GM12878 (cell line): ENCODE results near the gene RNF130. TPM values are rescaled to one million over a fixed set of nuclear protein-coding genes. Genes with fewer than 3 reads are reported as not detected.

Source experiments
- ATAC-seq: fragments of 200-7000 bp; cut with Tn5 transposase; 3 replicates; pipeline ENCODE4 v1.9.1; 2020; ENCODE audit warnings: mild to moderate bottlenecking, moderate library complexity
- BruUV-seq: library from RNA; stranded (reverse); fragments of 400-500 nt; replicated peaks from 2 replicates; lab custom pipeline; 2021; lab: Mats Ljungman, UMichigan
- CTCF ChIA-PET: fragments of 300-600 bp; sonication (Branson Sonifier 250); formaldehyde crosslinking; extraction: SDS; loops from one replicate; lab custom pipeline; 2021; ENCODE audit warnings: inconsistent platforms; lab: Yijun Ruan, JAX
- POLR2A ChIA-PET: fragments of 350-600 bp; formaldehyde crosslinking; extraction: SDS; loops from one replicate; lab custom pipeline; 2021; ENCODE audit warnings: inconsistent platforms; lab: Charles Lee
- RAD21 ChIA-PET: fragments of 300-600 bp; sonication (Branson Sonifier 250); formaldehyde crosslinking; loops from one replicate; lab custom pipeline; 2023; ENCODE audit warnings: antibody characterized with exemption; ENCODE audit not compliant: unreplicated experiment; lab: Charles Lee
- SMC1A ChIA-PET: fragments of 300-600 bp; sonication (Branson Sonifier 250); formaldehyde crosslinking; loops from one replicate; lab custom pipeline; 2023; ENCODE audit not compliant: unreplicated experiment, uncharacterized antibody; lab: Charles Lee
- DNase-seq: peaks from one replicate; pipeline ENCODE4 v3.0.0-alpha.2; 2011; ENCODE audit warnings: low read depth, low spot score
- FAIRE-seq: peaks from 3 replicates; lab custom pipeline; 2011; peaks lifted over from hg19 to GRCh38; lab: Jason Lieb, UNC
- H2AFZ ChIP-seq: 2 replicates; pipeline ENCODE4 v1.6.0; 2011; ENCODE audit warnings: low read depth, low read length, control low read depth; ENCODE audit not compliant: control insufficient read depth
- H3K27ac ChIP-seq: 2 replicates; pipeline ENCODE4 v1.5.1; 2011; ENCODE audit warnings: control low read depth; ENCODE audit not compliant: control insufficient read depth, insufficient read depth
- H3K27me3 ChIP-seq, 2 experiments: replicated peaks in 1 of 2; 2 replicates each; pipeline versions ENCODE4 v1.6.0 to v1.6.1; 2011; ENCODE audit warnings: low read length in 1 of 2; ENCODE audit not compliant: control insufficient read depth in 2 of 2, insufficient read depth in 2 of 2
- H3K36me3 ChIP-seq, 2 experiments: 2 replicates each; pipeline ENCODE4 v1.5.1; 2011; ENCODE audit warnings: low read length in 1 of 2; ENCODE audit not compliant: control insufficient read depth in 2 of 2, insufficient read depth in 2 of 2
- H3K4me1 ChIP-seq: 2 replicates; pipeline ENCODE4 v1.6.1; 2011; ENCODE audit warnings: mild to moderate bottlenecking, low read length, moderate library complexity, mixed read lengths; ENCODE audit not compliant: control insufficient read depth, insufficient read depth
- H3K4me2 ChIP-seq: 2 replicates; pipeline ENCODE4 v1.6.0; 2011; ENCODE audit warnings: control low read depth; ENCODE audit not compliant: control insufficient read depth, insufficient read depth
- H3K4me3 ChIP-seq: fragments of 200-600 bp; sonication (generic); 2 replicates; pipeline ENCODE4 v1.5.1; 2016
- H3K79me2 ChIP-seq: 2 replicates; pipeline ENCODE4 v1.6.0; 2011; ENCODE audit warnings: low read length; ENCODE audit not compliant: control insufficient read depth, insufficient read depth
- H3K9ac ChIP-seq: 2 replicates; pipeline ENCODE4 v1.8.0; 2011; ENCODE audit warnings: low read length, control low read depth, mixed read lengths; ENCODE audit not compliant: control insufficient read depth, insufficient read depth
- H3K9me3 ChIP-seq: replicated peaks from 3 replicates; pipeline ENCODE4 v1.5.1; 2011; ENCODE audit warnings: mild to moderate bottlenecking, low read length; ENCODE audit not compliant: control insufficient read depth, insufficient read depth
- H4K20me1 ChIP-seq: 2 replicates; pipeline ENCODE4 v1.6.0; 2011; ENCODE audit not compliant: control insufficient read depth, insufficient read depth
- BHLHE40 ChIP-seq, 2 experiments: fragments of 450-650 bp in 1 of 2; IDR thresholded peaks; 2 replicates each; pipeline ENCODE4 v1.6.1; 2011 to 2017; ENCODE audit warnings: low read depth in 2 of 2, borderline replicate concordance in 1 of 2, improper control_type of control experiment in 1 of 2, low read length in 1 of 2, mild to moderate bottlenecking in 1 of 2
- ELK1 ChIP-seq: IDR thresholded peaks from 2 replicates; pipeline ENCODE4 v1.6.1; 2012; ENCODE audit warnings: low read depth, low read length, improper control_type of control experiment
- IRF3 ChIP-seq: fragments of 450-650 bp; IDR thresholded peaks from 2 replicates; pipeline ENCODE4 v1.6.1; 2014; ENCODE audit warnings: mild to moderate bottlenecking
- MYC ChIP-seq: IDR thresholded peaks from 2 replicates; pipeline ENCODE4 v1.6.1; 2011; ENCODE audit warnings: mild to moderate bottlenecking, low read length, moderate library complexity, inconsistent platforms; ENCODE audit not compliant: insufficient read depth, insufficient replicate concordance, insufficient read length, severe bottlenecking
- NRF1 ChIP-seq: conservative IDR thresholded peaks from 2 replicates; pipeline ENCODE4 v1.6.1; 2011; ENCODE audit warnings: mild to moderate bottlenecking, low read depth, low read length, improper control_type of control experiment
- RB1 ChIP-seq: fragments of 450-650 bp; formaldehyde crosslinking; IDR thresholded peaks from 2 replicates; pipeline ENCODE4 v1.6.1; 2017; ENCODE audit warnings: mild to moderate bottlenecking, borderline replicate concordance
- SMAD5 ChIP-seq: IDR thresholded peaks from 2 replicates; pipeline ENCODE4 v1.6.1; 2016; ENCODE audit warnings: antibody characterized with exemption, low read depth
- SUZ12 ChIP-seq: fragments of 200-600 bp; sonication (generic); IDR thresholded peaks from one replicate; pipeline ENCODE4 v1.6.1; 2018; ENCODE audit warnings: antibody characterized with exemption, mild to moderate bottlenecking; ENCODE audit not compliant: unreplicated experiment
- TCF3 ChIP-seq: IDR thresholded peaks from 2 replicates; pipeline ENCODE4 v1.6.1; 2012; ENCODE audit warnings: low read depth, mild to moderate bottlenecking, low read length, borderline replicate concordance; ENCODE audit not compliant: insufficient read depth
- TCF7 ChIP-seq: IDR thresholded peaks from 2 replicates; pipeline ENCODE4 v1.6.1; 2014; ENCODE audit warnings: antibody characterized with exemption, borderline replicate concordance
- YBX1 ChIP-seq: fragments of 450-650 bp; IDR thresholded peaks from 2 replicates; pipeline ENCODE4 v1.6.1; 2016; ENCODE audit warnings: antibody characterized with exemption
- ZBED1 ChIP-seq: IDR thresholded peaks from 2 replicates; pipeline ENCODE4 v1.6.1; 2016; ENCODE audit warnings: borderline replicate concordance
- WGBS: methylation state at CpG from one replicate; pipeline ENCODE4 v1.1.6; 2016; ENCODE audit warnings: low lambda C conversion rate; ENCODE audit not compliant: insufficient replicate concordance, insufficient coverage; ENCODE audit errors: missing lambda C conversion rate; 5-methylcytosine and 5-hydroxymethylcytosine counted together
- in situ Hi-C: fragments of 300-500 bp; cut with MboI; formaldehyde crosslinking; loops from 9 replicates; pipeline ENCODE4 v1.14.3; 2018; ENCODE audit warnings: mixed read lengths
- intact Hi-C: fragments of 100-400 bp; cut with micrococcal nuclease; formaldehyde crosslinking; loops from one replicate; pipeline ENCODE4 v1.14.2; 2022; ENCODE audit not compliant: unreplicated experiment
- polyA plus RNA-seq, 11 experiments: library from polyadenylated mRNA; depleted of rRNA in 4 of 11; unstranded in 6 of 11; stranded (reverse) in 5 of 11; fragments of >200 nt; fragmentation: Nextera tagmentation in 4 of 11; fragmentation: Illumina TruSeq in 1 of 11; extraction: Ambion mirVana in 4 of 11; extraction: Trizol in 1 of 11; gene quantifications; 1 replicate in 1 of 11; 2 replicates in 10 of 11; pipeline versions ENCODE4 v1.2.1 to v1.2.3, GENCODE V29; 2011 to 2016; ENCODE audit warnings: inconsistent platforms in 2 of 11, missing spikeins in 2 of 11, low read depth in 1 of 11
- total RNA-seq, 4 experiments: library from RNA; depleted of rRNA in 3 of 4; stranded (reverse); fragments of >200 nt in 3 of 4; fragmentation: Illumina TruSeq in 1 of 4; extraction: Trizol in 1 of 4; gene quantifications; 2 replicates each; pipeline versions ENCODE4 v1.2.1 to v1.2.3, GENCODE V29; 2013 to 2021

Gene RNF130
- total and polyA plus RNA-seq, 10 of the 15 experiments (the other 5 are each of a cell fraction or from before 2014, with no cell fraction given), result 0.04 to 0.36 (median 0.11) TPM; not detected in 1

GRCh38 chr5:180083529-180084060 is 12.0 kb upstream of the RNF130 start:
- ATAC-seq (no peak), DNase-seq (no peak), FAIRE-seq (no peak)
- Histone ChIP-seq H3K9me3 (no peaks in the 10 kb centered on the region; the same call in 2 of the 3 replicates), H2AFZ (no peak overlapping the region), H3K36me3 (no peaks in the 10 kb centered on the region), H3K79me2 (no peaks in the 10 kb centered on the region), H3K27me3 (no peaks in the 10 kb centered on the region), H3K4me3 (no peak overlapping the region), H3K27ac (no peak overlapping the region), H3K4me1 (no peaks in the 10 kb centered on the region), H3K9ac (no peak overlapping the region), H3K4me2 (no peak overlapping the region), H4K20me1 (no peaks in the 10 kb centered on the region)
- SMC1A ChIA-PET, result no interaction called here
- intact Hi-C loops (no loop called here), in situ Hi-C loops (loop anchor here (25.0 kb wide), 1 partner anchor 296 kb away; the partner anchor contains the start of gene LTC4S)
- RAD21 ChIA-PET, result no interaction called here
- TF ChIP-seq NRF1, result no peak
- TF ChIP-seq RB1, result no peak
- no peak for TF ChIP-seq TCF3
- no peak for TF ChIP-seq BHLHE40 (IDR thresholded peaks at IDR 0.05; ENCODE audit: borderline replicate concordance in 1 of 2, low read depth in 2 of 2, low read length in 1 of 2)
- no peak for TF ChIP-seq ZBED1
- no peak for TF ChIP-seq SUZ12
- TF ChIP-seq MYC, result no peak
- no peak for TF ChIP-seq IRF3
- TF ChIP-seq YBX1, result no peak
- TF ChIP-seq ELK1, result no peak
- TF ChIP-seq SMAD5, result no peak
- no peak for TF ChIP-seq TCF7
- POLR2A ChIA-PET, result no interaction called here
- CTCF ChIA-PET, result no interaction called here
- no TSS peak for BruUV-seq
- 47% methylated on average over 10 of the region's 10 CpGs for WGBS
